ENCODE measurements around the gene SEZ6L.

DNA sequence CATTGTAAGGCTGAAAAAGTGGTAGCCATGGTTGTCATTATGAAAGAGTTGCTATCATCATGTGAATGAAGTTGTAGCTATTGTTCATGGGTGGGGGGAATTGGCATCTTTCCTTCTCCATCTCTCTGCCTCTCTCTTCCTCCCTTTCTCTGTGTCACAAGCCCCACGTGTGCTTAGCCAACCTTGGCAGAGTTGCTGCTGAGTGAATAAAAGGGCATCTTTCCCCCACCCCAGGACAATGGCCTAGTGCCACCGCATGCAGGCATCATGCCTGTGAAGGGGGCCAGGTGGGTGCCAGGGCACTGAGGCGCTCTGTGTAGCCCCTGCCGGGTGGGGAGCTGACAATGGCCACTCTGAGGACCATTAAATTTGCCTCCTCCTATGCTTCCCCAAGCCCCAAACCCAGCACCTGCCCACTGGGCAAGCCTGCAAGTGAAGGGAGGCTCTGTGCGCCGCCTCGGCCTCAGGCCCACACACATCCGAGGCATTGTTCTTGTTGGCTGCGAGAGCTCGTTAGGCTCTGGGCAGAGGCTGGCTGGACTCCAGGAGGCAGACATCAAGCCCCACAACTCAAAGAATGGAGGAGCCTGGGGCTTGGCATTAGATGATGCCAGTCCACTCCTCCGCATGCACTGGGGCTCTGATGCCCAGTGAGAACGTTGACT lies 103.9 kb downstream of the SEZ6L start:
- TF ChIP-seq CTCF (IDR thresholded peaks at IDR 0.05; ENCODE audit: low read depth, low read length, poor library complexity, severe bottlenecking) (no peak), EZH2phosphoT487 (IDR thresholded peaks at IDR 0.05; ENCODE audit: borderline replicate concordance, low read length) (no peak)
